Activated effector memory CD4-positive, alpha-beta T cell treated with Interleukin-2 at 50 U/mL for 16 hours (primary cell): Measurements from ENCODE around the gene PARP3.

Source experiments
- DNase-seq: peaks from one replicate; pipeline ENCODE4 v3.0.0-alpha.2; 2020

The PARP3 gene

DNA sequence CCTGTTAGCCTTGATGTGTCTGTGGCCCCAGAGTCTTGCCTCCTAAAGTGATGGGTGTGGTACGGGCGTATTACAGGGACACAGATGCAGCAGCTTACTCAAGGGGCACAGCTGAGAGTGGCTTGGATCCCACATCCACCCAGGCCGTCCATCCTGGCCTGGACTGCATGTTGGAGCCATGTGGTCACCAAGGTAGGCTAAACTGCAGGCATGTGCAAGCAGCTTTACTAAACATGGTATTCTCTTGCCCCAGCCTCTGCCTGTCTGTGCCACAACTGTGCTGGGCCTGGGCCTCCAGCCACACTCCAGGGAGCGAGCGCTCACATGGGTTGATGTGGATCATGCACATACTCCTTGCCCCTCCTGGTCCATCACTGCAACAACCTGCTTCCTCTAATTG lies 7.0 kb downstream of the PARP3 start:
- DNase-seq, result no peak

DNA sequence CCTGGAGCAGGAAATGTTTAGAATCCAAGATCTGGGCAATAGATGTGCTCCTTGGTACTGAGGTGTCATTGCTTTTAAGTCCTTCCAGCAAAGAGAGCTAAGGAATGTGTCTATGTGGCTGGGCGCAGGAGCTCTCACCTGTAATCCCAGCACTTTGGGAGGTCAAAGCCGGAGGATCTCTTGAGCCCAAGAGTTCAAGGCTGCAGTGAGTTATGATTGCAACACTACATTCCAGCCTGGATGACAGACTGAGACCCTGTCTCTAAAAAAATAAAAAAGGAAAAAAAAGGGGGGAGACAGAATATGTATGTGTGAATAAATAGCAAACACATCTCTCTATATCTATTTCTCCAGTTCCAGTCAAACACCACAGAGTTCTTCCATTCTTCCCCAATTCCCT lies 8.7 kb downstream of the PARP3 start:
- no peak for DNase-seq

DNA sequence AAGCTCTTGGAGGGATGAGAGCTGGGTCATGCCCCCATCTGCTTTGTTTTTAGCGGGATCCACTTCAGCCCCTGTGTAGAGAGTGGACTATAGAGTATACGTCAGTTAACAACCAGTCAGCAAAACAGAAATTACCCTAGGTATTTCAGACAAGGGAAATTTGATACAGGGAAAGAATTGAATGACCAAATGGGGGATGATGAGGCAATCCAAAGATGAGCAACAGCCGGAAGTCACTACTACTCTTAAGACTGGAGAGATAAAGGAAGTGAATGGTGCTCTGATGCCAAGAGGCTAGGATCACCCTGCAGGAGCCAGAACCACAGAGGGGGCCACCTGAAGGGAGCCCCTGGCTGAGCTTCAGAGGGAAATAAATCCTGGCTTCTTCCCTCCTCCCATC lies 11.3 kb downstream of the PARP3 start:
- no peak for DNase-seq

DNA sequence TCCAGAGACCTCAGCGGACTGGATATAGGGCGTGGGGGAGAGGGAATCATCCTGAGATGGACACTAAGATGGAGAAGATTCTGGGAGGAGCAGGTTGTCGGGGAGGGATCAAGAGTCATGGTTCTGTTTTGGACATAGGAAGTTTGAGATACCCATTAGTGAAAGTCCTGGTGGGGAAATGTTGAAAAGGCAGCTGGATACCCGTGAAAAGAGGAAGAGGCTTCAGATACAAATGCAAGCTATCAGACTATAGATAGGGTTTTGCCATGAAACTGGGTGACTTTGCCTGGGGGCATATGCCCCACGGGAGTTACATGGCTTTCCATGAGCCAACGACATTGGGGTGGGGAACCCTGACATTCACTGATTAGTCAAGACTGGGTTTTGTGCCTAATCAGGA lies 11.9 kb downstream of the PARP3 start:
- no peak for DNase-seq

DNA sequence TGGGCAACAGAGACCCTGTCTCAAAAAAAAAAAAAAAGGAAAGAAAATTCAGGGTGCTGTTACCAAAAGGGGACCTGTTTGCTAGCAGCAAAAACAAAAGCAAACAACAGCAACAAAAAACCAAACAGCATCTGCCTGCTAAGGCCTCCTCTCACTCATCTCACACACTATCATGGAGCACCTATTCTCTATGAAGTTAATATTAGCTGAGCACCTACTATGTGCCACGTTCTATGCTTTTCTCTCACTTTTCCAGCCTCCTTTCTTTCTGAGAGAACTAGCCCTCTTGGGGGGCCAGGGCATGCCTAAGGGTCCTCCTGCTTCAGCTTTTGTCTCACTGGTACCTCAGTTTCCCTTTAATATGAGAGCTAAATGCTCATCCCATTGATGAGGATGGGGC lies 12.6 kb downstream of the PARP3 start:
- no peak for DNase-seq

DNA sequence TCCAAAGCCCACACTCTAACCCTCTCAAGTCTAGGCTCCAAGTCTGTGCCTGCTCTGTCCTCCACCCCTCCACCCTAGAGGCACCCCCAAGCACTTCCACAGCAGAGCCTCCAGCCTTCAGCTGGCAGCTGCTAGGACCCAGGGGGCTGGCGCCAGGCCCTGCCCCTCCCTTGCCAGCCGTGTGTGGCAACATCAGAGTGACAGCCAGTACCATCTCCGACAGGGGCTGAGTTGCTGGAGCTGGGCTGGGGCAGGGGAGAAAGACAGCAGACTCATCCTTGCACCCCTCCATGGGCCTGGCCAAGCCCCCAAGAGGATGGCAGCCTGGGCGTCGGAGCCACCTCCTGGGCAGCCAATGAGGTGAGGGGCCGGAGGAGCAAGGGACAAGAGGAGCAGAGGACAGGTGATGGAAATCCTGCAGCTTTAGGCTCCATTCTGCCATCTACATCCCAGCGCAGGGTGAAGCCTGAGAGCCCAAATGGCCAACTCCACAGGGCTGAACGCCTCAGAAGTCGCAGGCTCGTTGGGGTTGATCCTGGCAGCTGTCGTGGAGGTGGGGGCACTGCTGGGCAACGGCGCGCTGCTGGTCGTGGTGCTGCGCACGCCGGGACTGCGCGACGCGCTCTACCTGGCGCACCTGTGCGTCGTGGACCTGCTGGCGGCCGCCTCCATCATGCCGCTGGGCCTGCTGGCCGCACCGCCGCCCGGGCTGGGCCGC lies 13.2 kb downstream of the PARP3 start, which contains the start of gene GPR62:
TSS of gene GPR62 (plus strand) at position 207 of the 718 bp plus-strand sequence. CDS start at position 479, 272 bp downstream.
- no peak for DNase-seq

DNA sequence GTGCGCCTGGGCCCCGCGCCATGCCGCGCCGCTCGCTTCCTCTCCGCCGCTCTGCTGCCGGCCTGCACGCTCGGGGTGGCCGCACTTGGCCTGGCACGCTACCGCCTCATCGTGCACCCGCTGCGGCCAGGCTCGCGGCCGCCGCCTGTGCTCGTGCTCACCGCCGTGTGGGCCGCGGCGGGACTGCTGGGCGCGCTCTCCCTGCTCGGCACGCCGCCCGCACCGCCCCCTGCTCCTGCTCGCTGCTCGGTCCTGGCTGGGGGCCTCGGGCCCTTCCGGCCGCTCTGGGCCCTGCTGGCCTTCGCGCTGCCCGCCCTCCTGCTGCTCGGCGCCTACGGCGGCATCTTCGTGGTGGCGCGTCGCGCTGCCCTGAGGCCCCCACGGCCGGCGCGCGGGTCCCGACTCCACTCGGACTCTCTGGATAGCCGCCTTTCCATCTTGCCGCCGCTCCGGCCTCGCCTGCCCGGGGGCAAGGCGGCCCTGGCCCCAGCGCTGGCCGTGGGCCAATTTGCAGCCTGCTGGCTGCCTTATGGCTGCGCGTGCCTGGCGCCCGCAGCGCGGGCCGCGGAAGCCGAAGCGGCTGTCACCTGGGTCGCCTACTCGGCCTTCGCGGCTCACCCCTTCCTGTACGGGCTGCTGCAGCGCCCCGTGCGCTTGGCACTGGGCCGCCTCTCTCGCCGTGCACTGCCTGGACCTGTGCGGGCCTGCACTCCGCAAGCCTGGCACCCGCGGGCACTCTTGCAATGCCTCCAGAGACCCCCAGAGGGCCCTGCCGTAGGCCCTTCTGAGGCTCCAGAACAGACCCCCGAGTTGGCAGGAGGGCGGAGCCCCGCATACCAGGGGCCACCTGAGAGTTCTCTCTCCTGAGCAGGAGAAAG lies 14.0 kb downstream of the PARP3 start:
- DNase-seq, result no peak

DNA sequence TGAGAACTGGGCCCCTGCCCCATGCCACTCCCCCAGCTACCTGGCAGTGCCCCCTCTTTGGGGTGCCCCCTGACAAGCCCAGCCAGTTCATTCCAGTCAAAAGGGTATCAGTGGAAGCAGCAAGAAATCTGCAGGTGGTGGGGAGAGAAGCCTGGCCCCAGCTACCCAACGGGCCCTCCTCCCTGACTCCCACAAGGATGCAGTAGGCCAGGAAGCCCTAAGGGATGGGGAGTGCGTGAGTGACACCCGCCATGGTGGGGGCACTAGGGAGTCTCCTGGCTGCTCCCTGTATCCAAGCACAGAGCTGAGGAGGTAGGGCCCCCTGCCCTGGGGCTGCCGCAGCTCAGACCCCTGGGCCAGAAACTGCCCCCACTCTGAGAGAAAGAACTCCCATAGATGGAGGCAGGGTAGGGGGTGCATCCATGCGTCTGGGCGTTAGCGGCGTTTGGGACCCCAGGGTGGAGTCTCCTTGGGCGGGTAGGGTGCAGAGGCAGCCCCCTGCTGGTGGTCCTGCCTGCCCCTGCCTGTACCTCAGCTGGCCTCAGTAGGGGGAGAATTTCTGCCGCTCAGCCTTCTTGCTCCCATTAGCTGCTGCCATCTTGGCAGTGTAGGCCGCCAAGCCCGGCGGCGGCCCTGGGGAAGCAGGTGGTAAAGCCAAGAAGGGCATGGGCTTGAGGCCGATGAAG lies 15.5 kb downstream of the PARP3 start:
- DNase-seq, result no peak

DNA sequence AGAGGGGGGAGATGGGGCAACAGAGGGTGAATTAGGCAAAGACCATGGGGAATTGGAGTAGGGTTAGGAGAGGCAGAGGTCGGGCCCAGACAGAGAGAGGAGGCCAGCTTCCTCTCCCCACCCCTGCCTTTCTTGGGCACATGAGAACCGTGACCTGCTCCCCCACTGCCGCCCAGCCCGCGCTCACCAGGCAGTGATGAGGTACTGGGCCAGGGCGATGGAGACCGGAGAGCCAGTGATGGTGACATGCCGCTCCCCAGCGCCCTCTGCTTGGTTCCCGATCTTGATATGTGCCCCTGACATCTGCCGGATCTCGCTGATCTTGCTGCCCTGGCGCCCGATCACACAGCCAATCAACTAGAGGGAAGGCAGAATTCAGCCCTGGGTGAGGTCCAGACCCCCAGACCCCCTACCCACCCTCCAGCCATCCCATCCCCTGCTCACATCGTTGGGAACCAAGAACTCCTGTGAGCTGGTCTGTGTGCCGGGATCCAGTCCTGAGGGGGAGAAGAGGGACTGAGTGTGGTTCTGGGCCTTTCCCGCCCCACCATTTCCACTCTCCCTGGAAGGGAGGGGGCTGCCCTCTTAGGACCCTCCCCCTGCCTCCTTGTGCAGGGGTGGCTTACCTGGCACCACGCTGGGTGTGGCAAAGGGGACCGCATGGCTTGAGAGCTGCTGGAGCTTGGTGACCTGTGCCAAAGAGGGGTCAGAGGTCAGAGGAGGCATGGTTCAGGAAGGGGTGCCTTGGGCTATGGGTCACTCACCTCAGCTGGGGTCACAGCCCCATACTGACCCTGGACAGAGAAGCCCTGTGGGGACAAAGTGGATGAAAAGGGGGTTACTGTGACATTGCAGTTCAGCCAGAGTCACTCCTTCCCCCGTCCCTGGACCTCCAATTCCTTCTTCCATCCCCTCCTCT lies 16.7 kb downstream of the PARP3 start:
- no peak for DNase-seq

DNA sequence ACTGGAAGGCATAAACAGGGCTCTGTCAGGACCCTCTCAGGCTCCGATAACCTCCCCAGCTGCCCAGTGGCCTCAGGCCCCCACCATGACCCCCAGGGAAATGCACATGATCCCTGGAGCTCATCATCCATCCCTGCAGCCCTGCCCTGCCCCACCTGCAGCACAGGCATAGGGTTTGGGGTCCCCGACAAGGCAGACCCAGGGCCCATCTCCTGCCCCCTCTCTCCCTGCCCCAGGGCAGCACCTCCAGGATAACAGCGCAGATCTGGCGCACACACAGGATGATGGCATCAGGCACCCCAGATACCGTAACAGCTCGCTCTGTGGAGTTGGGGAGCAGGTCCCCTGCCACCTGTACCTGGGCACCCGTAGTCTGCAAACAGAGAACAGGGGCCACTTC lies 17.5 kb downstream of the PARP3 start:
- no peak for DNase-seq

DNA sequence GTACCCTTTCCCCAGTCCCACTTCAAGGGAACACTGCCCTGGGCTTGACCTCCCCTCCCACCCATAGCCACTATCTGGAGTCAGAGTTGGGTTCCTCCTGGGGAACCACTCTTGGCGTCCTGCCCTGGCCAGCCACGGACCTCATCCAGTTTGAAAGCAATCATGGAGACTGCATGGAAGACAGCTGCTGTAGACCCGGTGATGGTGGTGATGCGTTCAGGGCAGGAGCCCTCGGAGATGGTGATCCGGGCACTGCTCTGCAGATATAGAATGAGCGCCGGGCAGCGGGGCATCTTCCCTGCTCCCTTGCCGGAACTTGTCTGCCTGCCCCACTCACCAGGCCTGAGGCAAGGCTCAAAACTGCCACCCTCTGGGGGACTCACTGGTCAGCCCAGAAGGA lies 18.2 kb downstream of the PARP3 start:
- no peak for DNase-seq

DNA sequence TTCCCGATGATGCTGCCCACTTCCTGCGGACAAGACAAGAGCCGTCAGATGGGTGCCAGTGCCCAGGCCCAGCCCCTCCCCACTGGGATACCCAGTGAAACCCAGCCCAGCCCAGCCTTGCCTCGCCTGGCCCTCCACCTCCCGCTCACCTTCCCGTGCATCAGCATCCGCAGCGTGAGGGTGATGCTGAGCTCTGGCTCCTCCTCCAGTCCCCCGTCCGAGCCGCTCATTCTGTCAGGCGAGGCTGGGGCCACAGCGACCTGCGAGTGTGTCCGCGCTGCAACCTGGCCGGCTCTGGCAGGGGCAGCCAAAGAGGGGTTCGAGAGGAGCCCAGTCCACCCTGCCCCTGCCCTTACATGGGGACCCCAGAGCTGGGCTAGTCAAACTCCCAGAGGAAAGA lies 18.8 kb downstream of the PARP3 start:
- DNase-seq, result no peak

DNA sequence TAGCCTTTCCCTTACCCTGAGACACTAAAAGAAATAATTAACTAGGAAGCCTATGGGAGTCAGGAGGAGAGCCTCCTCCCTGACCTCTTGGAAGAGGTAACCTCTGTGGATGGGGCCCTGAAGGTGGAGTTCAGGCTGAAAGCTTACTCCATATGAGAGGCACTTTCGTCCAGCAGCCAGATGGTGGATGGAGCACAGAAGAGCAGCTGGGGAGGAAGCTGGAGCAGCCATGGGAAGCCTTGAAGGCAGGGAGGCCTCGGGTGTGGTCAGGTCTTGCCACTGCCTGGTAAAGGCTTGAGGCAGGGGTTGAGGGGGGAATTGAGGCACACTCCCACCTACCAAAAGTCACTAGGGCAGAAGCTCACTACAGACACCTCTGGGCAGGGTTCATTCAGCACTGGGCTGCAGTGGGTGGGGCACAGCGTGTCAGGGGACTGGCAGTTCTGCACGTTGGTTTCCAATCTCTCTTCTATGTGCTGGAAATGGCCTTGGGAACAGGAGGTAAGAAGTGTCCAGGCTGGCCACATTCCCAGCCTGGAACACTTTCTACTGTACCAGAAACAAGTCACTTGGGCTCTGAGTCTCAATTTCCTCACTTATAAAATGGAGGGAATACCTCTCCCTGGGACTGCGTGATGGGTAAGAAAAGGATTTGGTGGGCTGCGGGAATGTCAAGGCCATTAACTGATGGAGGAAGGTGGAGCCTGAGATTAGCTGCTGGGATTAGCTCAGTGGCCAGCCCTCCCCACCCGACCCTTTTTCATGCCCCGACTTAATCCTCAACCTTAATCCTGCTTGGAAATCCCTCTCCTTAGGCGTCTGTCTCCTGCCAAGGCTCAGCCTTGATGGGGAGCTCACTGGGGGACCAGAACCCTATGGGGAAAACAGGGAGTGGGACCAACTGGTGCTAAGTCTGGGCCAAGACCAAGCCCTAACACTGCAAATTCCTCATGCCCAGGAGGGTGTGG lies 19.7 kb downstream of the PARP3 start:
- no peak for DNase-seq

DNA sequence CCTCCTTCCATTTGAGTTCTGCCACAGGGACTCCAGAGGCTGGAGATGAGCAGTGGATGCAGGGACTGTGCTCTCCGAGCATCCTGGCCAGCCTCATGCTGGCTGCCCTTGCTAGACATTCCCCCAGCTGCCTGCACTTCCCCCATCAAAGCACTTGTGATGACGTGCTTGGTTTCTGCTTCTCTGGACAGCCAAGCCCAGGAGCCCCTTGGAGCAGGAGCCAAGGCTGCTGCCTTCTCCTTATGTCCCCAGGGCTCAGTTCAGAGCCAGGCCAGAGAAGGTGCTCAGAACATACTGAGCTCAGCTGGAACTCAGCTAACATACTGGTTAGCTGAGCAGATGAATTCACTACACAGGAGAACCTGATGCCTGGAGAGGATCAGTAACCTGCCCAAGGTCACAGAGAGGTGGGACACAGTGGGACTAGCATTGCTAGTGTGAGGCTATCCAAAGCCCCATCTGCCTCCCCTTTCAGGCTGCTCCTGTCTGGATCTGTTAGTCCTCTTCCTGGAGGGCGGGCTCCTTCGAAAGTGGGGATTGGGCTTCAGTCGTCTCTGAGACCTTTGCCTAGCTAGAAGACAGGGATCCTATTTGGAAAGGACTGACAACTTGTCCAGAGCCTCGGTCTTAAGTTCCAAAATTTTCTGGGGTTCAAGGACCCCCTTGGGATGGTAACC lies 20.8 kb downstream of the PARP3 start:
- no peak for DNase-seq

DNA sequence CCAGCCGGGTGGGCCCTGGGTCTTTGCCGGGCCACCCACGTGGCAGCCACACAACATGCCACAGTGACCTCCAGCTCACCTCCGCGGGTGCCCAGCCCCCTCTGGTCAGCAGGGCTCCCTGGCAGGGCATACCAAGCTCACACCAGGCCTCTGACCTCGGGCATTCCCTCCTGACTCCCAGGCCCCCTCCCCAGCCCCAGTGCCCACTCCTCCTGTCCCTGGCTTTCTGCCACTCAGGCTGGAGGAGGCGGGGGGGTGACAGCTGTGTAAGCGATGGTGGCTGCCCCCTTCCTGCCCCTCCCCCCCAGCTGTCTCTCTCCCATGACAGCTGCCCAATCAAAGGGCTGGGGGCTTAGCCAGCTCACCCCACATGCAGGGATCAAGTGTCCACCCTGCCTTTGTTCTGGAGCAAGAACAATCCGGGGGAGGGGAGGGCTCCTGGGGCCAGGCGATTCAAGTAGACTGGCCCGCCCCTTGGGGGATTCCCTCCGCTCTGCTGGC lies 21.8 kb downstream of the PARP3 start:
- DNase-seq, result no peak

DNA sequence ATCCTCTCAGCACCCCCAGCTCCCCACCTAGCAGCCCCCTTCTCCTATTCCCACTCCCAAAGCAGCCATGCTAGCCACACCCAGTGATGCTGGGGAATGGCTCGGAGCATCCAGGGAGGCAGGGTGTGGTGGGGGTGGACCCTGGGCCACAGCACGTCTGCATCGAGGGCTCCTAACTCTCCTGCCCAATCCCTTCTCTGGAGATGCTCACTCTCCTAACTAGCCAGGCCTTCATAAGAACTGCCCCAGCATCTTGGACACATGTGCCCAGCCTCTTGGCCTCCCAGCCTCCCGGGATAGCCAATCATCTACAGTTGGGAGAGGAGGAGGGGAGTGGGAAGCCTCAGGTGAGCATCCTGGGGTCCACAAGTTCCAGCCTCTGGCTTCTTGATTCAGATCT lies 22.4 kb downstream of the PARP3 start:
- no peak for DNase-seq

DNA sequence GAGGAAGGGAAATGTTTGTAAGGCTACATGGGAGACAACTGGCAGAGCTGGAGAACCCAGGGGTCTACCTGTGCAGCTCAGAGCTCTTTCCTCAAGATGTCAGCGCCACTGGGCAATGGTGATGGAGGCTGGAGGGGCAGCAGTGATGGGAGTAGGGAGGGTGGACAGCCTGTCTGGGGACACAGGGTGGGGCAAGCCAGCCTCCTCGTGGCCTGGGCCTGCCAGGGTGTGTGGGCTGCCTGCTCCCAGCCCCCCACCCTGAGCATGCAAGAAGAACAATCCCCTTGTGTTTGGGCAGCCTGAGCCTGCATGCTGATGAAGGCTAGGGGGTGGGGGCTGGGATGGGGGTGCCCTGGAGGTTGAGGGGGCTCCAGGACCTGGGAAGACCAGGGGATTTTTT lies 23.9 kb downstream of the PARP3 start:
- DNase-seq, result no peak

DNA sequence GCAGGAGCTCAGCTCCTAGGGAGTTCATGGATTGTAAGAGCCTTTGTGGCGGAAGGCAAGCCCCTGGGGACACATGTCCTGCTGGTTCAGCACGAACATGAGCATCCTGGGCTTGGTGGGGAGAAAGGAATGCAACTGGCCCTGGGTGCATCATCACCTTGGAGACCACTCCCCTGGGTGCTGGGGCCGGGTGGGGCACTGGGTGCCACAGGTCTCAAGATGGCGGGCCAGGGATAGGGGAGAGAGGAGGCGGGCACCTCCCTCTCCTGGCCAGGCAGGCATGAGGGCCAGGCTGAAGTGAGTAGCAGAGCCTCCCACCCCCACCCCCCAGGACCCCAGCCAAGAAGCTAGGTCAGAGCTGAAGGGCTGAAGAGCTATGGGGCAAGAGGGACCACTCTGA lies 24.3 kb downstream of the PARP3 start:
- DNase-seq, result no peak

DNA sequence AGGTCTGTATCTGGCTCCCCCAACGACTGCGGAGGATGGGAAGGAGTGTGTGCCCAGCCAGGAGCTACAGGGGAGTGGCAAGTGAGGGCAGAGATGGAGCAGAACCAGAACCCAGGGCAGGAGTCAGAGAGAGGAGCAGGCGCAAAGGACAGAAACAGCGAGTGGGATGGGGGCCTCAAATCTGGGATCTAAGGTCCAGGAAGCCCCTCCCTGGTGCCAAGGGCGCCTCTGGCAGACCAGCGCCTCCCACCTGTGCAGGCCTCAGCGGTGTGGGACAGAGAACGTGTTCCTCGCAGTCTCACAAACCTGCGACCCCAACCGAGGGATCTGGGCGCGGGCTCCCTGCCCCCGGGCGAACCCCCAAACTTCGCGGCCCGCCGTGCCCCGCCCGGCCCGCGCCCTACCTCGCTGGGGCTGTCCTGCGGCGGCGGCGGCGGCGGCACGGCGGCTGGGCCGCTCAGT lies 24.8 kb downstream of the PARP3 start:
- DNase-seq, result peak; percentile 10

DNA sequence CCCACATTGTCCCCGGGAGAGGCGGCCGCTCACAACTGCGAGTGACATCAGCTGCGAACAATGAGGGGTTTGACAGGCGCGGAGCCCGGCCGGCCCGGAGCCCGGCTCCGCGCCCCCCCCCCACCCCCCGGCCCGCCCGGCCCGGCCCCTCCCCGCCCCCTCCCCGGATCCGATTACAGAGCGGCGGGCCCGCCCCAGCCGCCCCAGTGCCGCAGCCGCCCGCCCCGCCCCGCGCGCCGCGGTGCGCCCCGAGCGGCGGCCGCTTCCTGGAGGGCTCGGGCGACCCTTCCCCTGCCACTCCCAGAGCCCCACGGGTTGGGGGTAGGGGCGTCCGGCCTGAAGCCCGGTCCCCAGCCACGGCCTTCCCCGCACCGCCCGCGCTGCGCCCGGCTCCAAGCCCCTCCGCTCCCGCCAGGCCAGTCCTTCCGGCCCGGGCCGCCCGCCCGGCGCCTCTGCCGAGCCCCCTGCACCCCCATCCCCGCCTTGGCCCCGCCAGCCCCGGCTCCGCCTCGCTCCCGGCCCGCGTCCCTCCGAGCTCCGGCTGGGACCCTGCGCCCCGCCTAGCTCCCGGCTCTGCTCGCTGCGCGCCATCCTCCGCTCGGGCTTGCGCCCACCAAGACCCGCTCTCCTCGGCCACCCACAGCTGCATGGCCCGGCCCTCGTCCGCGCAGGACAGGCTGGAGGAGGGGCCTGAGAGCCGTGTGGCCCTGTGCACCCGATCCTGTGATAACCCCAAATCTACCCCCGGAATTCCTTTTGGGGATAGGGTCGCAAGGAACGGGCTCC lies 25.4 kb downstream of the PARP3 start, which contains the start of gene PCBP4:
TSS of gene PCBP4 (minus strand) at position 71 of the 786 bp plus-strand sequence. CDS start 6,214 bp downstream, outside the sequence.
- DNase-seq, result peak; percentile 29
